Measurements from ENCODE around the gene CDH13. TPM values are rescaled to one million over a fixed set of nuclear protein-coding genes. Genes with fewer than 3 reads are reported as not detected.

Gene CDH13
- polyA plus RNA-seq, 1 donor from 2014 or later, result 3.2 TPM

- Histone ChIP-seq H3K27ac (ENCODE audit: low read length) (no peak overlapping the region), H3K36me3 (ENCODE audit: insufficient read depth, low read length) (no peaks in the 10 kb centered on the region), H3K9me3 (ENCODE audit: low read length) (no peaks in the 10 kb centered on the region), H4K20me1 (ENCODE audit: insufficient read depth) (no peaks in the 10 kb centered on the region), H3K79me2 (replicated peaks; ENCODE audit: insufficient read depth, low read length) (no peaks in the 10 kb centered on the region), H3K4me2 (ENCODE audit: low read length) (no peak overlapping the region), H3K27me3 (ENCODE audit: insufficient read depth, low read depth, low read length) (no peaks in the 10 kb centered on the region), H3K9me2 (ENCODE audit: insufficient read depth, low read length) (no peaks in the 10 kb centered on the region), H2AFZ (ENCODE audit: low read depth, low read length) (no peak overlapping the region), H3K4me3 (ENCODE audit: low read length) (no peak overlapping the region), H3K9ac (ENCODE audit: low read length) (no peak overlapping the region), H3F3A (ENCODE audit: insufficient read depth, low read length, poor library complexity, severe bottlenecking) (no peaks in the 10 kb centered on the region)
- TF ChIP-seq EZH2 (IDR thresholded peaks at IDR 0.05; ENCODE audit: borderline replicate concordance, insufficient read depth, low read length, poor library complexity, severe bottlenecking), result no peak
- no peak for TF ChIP-seq SMC3 (conservative IDR thresholded peaks at IDR 0.05; ENCODE audit: poor library complexity)
- no peak for TF ChIP-seq EP300 (conservative IDR thresholded peaks at IDR 0.05; ENCODE audit: poor library complexity, severe bottlenecking)
- no peak for TF ChIP-seq MXI1 (conservative IDR thresholded peaks at IDR 0.05; ENCODE audit: poor library complexity, severe bottlenecking)
- TF ChIP-seq, protein P1, sequence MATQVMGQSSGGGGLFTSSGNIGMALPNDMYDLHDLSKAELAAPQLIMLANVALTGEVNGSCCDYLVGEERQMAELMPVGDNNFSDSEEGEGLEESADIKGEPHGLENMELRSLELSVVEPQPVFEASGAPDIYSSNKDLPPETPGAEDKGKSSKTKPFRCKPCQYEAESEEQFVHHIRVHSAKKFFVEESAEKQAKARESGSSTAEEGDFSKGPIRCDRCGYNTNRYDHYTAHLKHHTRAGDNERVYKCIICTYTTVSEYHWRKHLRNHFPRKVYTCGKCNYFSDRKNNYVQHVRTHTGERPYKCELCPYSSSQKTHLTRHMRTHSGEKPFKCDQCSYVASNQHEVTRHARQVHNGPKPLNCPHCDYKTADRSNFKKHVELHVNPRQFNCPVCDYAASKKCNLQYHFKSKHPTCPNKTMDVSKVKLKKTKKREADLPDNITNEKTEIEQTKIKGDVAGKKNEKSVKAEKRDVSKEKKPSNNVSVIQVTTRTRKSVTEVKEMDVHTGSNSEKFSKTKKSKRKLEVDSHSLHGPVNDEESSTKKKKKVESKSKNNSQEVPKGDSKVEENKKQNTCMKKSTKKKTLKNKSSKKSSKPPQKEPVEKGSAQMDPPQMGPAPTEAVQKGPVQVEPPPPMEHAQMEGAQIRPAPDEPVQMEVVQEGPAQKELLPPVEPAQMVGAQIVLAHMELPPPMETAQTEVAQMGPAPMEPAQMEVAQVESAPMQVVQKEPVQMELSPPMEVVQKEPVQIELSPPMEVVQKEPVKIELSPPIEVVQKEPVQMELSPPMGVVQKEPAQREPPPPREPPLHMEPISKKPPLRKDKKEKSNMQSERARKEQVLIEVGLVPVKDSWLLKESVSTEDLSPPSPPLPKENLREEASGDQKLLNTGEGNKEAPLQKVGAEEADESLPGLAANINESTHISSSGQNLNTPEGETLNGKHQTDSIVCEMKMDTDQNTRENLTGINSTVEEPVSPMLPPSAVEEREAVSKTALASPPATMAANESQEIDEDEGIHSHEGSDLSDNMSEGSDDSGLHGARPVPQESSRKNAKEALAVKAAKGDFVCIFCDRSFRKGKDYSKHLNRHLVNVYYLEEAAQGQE (IDR thresholded peaks at IDR 0.05; ENCODE audit: borderline replicate concordance), result no peak
Observed at GRCh38 chr16:83272843-83273242, 646.1 kb downstream of the CDH13 start.

GRCh38 chr16:83273504-83274173, 646.9 kb downstream of the CDH13 start:
- Histone ChIP-seq H3K9ac (ENCODE audit: low read length) (no peak overlapping the region), H3K27ac (ENCODE audit: low read length) (no peak overlapping the region), H3K36me3 (ENCODE audit: insufficient read depth, low read length) (no peaks in the 10 kb centered on the region), H2AFZ (ENCODE audit: low read depth, low read length) (no peak overlapping the region), H3K79me2 (replicated peaks; ENCODE audit: insufficient read depth, low read length) (no peaks in the 10 kb centered on the region), H3K9me3 (ENCODE audit: low read length) (no peaks in the 10 kb centered on the region), H3K27me3 (ENCODE audit: insufficient read depth, low read depth, low read length) (no peaks in the 10 kb centered on the region), H3K9me2 (ENCODE audit: insufficient read depth, low read length) (no peaks in the 10 kb centered on the region), H3K4me2 (ENCODE audit: low read length) (no peak overlapping the region), H3K4me3 (ENCODE audit: low read length) (no peak overlapping the region), H4K20me1 (ENCODE audit: insufficient read depth) (no peaks in the 10 kb centered on the region), H3F3A (ENCODE audit: insufficient read depth, low read length, poor library complexity, severe bottlenecking) (no peaks in the 10 kb centered on the region)
- no peak for TF ChIP-seq MXI1 (conservative IDR thresholded peaks at IDR 0.05; ENCODE audit: poor library complexity, severe bottlenecking)
- TF ChIP-seq EZH2 (IDR thresholded peaks at IDR 0.05; ENCODE audit: borderline replicate concordance, insufficient read depth, low read length, poor library complexity, severe bottlenecking), result no peak
- TF ChIP-seq SMC3 (conservative IDR thresholded peaks at IDR 0.05; ENCODE audit: poor library complexity), result no peak
- no peak for TF ChIP-seq POLR2AphosphoS5 (IDR thresholded peaks at IDR 0.05)
- TF ChIP-seq TAF1 (IDR thresholded peaks at IDR 0.05; ENCODE audit: low read depth), result no peak
- no peak for TF ChIP-seq RAD21 (conservative IDR thresholded peaks at IDR 0.05)
- no peak for TF ChIP-seq CTCF (IDR thresholded peaks at IDR 0.05; ENCODE audit: poor library complexity, severe bottlenecking)
- TF ChIP-seq, protein P1 (IDR thresholded peaks at IDR 0.05; ENCODE audit: borderline replicate concordance), result no peak
- TF ChIP-seq EP300 (conservative IDR thresholded peaks at IDR 0.05; ENCODE audit: poor library complexity, severe bottlenecking), result no peak

All from neural cell (in vitro differentiated cells).